Lower leg skin (tissue), 4 donors: ENCODE data around the gene MILR1. TPM values are rescaled to one million over a fixed set of nuclear protein-coding genes. Genes with fewer than 3 reads are reported as not detected.
A peak's percentile ranks its signal among the peaks of the same experiment; 100 is the strongest.
"Not testable (repeated sequence)": the region's sequence is repeated elsewhere in the genome, so short reads cannot be mapped to it uniquely, and the experiment has no call there.

ENCODE experiments used
- DNase-seq, 2 donors: peaks; one replicate each; pipeline ENCODE4 v3.0.0-alpha.2; 2019; ENCODE audit warnings: low spot score in 2 of 2
- H3K4me3 ChIP-seq: fragments of 200-600 bp; sonication (generic); 2 replicates; pipeline ENCODE4 v1.5.1; 2017; ENCODE audit warnings: mild to moderate bottlenecking, low read depth; ENCODE audit not compliant: poor library complexity, severe bottlenecking
- POLR2A ChIP-seq, 2 donors: fragments of 450-650 bp; IDR thresholded peaks; one replicate each; pipeline ENCODE4 v1.6.1; 2016 to 2017; ENCODE audit warnings: antibody characterized with exemption in 2 of 2, mild to moderate bottlenecking in 1 of 2, moderate library complexity in 1 of 2
- WGBS, 2 donors: methylation state at CpG; one replicate each; pipeline ENCODE4 v1.1.5; 2018; 5-methylcytosine and 5-hydroxymethylcytosine counted together
- intact Hi-C: fragments of 100-400 bp; cut with DNase I; formaldehyde crosslinking; loops from one replicate; pipeline ENCODE4 v1.15.0; 2023; ENCODE audit warnings: low total_unique reads
- total RNA-seq, 4 donors: library from RNA; depleted of rRNA; stranded (reverse); fragments of >200 nt; gene quantifications; one replicate each; pipeline ENCODE4 v1.1.0, GENCODE V29; 2016
- TF ChIP-seq, protein P1 (sequence below), 3 donors: fragments of 450-650 bp; IDR thresholded peaks; one replicate each; pipeline ENCODE4 v1.5.1; 2016; ENCODE audit warnings: antibody characterized with exemption in 3 of 3, mild to moderate bottlenecking in 3 of 3, moderate library complexity in 2 of 3

MILR1 gene
- total RNA-seq, 4 donors from 2014 or later: 1.8 TPM; not detected in 3

GRCh38 chr17:64437944-64438525 lies 10.9 kb upstream of the MILR1 start:
- DNase-seq: no peak
- intact Hi-C loops: no loop called here
- H3K4me3 ChIP-seq: no peak overlapping the region
- WGBS, 2 donors: 91 to 92% methylated on average over 5 of the region's 5 CpGs
- TF ChIP-seq, protein P1, sequence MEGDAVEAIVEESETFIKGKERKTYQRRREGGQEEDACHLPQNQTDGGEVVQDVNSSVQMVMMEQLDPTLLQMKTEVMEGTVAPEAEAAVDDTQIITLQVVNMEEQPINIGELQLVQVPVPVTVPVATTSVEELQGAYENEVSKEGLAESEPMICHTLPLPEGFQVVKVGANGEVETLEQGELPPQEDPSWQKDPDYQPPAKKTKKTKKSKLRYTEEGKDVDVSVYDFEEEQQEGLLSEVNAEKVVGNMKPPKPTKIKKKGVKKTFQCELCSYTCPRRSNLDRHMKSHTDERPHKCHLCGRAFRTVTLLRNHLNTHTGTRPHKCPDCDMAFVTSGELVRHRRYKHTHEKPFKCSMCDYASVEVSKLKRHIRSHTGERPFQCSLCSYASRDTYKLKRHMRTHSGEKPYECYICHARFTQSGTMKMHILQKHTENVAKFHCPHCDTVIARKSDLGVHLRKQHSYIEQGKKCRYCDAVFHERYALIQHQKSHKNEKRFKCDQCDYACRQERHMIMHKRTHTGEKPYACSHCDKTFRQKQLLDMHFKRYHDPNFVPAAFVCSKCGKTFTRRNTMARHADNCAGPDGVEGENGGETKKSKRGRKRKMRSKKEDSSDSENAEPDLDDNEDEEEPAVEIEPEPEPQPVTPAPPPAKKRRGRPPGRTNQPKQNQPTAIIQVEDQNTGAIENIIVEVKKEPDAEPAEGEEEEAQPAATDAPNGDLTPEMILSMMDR (IDR thresholded peaks at IDR 0.05): no peak
- TF ChIP-seq POLR2A (IDR thresholded peaks at IDR 0.05): no peak

- DNase-seq, intact Hi-C loops, H3K4me3 ChIP-seq: not testable (repeated sequence)
- WGBS, 2 donors: 90 to 96% methylated on average over 1 of the region's 1 CpG
These were observed 9.4 kb upstream of the MILR1 start for GRCh38 chr17:64439521-64439920.

DNA sequence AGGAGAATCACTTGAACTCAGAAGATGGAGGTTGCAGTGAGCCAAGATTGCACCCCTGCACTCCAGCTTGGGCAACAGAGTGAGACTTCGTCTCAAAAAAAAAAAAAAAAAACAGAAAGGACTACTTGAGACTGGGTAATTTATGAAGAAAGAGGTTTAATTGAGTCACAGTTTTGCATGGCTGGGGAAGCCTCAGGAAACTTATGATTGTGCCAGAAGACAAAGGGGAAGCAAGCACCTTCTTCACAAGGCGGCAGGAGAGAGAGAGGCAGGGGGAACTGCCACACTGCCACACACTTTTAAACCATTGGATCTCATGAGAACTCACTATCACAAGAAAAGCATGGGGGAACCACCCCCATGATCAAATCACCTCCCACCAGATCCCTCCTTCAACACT lies 9.0 kb upstream of the MILR1 start:
- intact Hi-C loops: no loop called here
- 90 to 95% methylated on average over 2 of the region's 2 CpGs for WGBS, 2 donors
- no peak for TF ChIP-seq POLR2A (IDR thresholded peaks at IDR 0.05)
- TF ChIP-seq, protein P1 (IDR thresholded peaks at IDR 0.05): no peak
- no peak for DNase-seq
- no peak overlapping the region for H3K4me3 ChIP-seq

DNA sequence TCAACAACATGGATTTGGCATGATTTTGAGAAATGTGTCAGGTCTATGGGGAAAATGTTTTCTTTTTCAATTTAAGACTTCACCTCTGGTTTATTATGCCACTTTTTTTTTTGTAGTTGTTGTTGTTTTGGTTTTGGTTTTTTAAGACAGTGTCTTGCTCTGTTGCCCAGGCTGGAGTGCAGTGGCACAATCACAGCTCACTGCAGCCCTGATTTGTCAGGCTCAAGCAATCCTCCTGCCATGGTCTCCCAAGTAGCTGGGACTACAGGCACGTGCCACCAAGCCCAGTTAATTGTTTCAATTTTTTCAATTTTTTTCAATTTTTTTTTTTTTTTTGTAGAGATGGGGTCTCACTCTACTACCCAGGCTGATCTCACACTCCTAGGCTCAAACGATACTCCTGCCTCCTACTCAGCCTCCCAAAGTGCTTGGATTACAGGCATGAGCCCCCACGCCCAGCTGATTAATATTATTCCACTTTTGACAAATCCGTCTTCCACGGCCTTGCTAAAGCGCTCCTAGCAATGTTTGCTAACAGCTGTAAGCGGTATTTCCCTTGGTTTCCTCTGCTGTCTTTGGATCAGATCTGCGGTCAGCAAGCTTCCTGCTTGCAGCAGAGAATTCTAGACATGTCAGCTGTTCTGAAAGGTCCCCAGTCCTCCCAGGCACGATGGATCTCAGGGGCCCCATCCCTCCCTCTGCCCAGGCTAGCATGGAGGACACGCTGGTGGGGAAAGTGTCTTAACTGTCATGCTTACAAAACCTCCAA lies 7.0 kb upstream of the MILR1 start:
- H3K4me3 ChIP-seq: no peak overlapping the region
- intact Hi-C loops: no loop called here
- TF ChIP-seq, protein P1 (IDR thresholded peaks at IDR 0.05): no peak
- TF ChIP-seq POLR2A (IDR thresholded peaks at IDR 0.05): no peak
- DNase-seq: peak in 1 of 2 donors; percentile 23
- WGBS, 2 donors: 48 to 56% methylated on average over 10 of the region's 10 CpGs

DNA sequence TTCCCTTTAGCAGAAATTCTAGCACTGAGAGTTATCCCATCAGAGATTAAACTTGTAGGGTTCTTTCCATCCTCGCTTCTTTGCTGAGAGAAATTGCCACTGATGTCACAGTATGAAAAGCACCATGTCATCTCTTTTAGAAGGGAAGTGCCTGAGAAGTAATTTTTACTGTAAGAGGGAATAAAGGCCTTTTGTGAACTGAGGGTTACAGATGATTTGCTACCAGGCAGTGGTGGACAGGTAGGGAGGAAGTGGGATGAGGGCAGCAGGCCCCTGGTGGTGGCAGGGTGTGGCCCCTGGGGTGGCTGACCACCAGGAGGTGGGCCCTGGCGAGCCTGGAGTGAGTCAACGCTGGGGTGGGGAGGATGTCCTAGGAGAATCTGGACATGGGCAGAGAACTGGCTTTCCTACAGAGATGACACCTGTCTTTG lies 6.4 kb upstream of the MILR1 start:
- intact Hi-C loops: no loop called here
- TF ChIP-seq, protein P1 (IDR thresholded peaks at IDR 0.05): no peak
- TF ChIP-seq POLR2A (IDR thresholded peaks at IDR 0.05): no peak
- DNase-seq: no peak
- H3K4me3 ChIP-seq: no peak overlapping the region
- 73 to 88% methylated on average over 3 of the region's 3 CpGs for WGBS, 2 donors

DNA sequence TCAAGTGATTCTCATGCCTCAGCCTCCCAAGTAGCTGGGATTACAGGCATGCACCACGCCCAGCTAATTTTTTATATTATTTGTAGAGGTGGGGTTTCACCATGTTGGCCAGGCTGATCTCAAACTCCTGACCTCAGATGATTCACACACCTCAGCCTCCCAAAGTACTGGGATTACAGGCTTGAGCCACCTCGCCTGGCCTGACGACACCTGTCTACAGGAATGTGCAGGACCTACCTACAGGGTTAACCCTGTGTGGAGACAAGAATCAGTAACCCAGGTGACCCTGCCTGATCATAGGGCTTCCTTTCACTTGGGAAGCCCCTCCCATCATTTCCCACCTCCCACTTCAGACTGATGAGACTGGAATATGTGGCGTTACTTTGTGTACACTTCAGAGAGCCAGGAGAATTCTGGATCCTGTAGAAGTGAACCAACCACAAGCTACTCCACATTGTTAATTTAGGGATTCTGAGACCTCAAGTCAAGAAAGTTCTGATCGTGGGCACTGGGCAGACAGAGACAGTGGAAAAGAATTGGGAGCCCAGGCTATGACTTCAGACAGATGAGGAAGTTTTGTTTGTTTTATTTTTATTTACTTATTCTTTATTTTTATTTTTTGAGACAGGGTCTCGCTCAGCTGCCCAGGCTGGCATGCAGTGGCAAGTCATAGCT lies 5.7 kb upstream of the MILR1 start:
- no peak for DNase-seq
- WGBS, 2 donors: 83% methylated on average over 6 of the region's 6 CpGs
- intact Hi-C loops: no loop called here
- TF ChIP-seq POLR2A (IDR thresholded peaks at IDR 0.05): no peak
- no peak overlapping the region for H3K4me3 ChIP-seq
